ENCODE results near the gene SMG1. TPM values are rescaled to one million over a fixed set of nuclear protein-coding genes. Genes with fewer than 3 reads are reported as not detected.

Gene SMG1
- total RNA-seq, 2 donors from 2014 or later: 100 to 113 TPM

GRCh38 chr16:18953547-18953946 is 27.3 kb upstream of the SMG1 start:
- H3K9ac ChIP-seq (ENCODE audit: extremely low read depth, low read length, poor library complexity, severe bottlenecking): no peak overlapping the region
- Mint-ChIP-seq H3K27me3 (ENCODE audit: insufficient read depth) (no peaks in the 10 kb centered on the region), H3K4me3 (no peak overlapping the region), H3K27ac (no peak overlapping the region), H3K36me3 (ENCODE audit: low read depth) (no peaks in the 10 kb centered on the region), H3K9me3 (no peaks in the 10 kb centered on the region), H3K4me1 (no peaks in the 10 kb centered on the region)
- no peak for TF ChIP-seq CTCF (conservative IDR thresholded peaks at IDR 0.05)
- H3K36me3 ChIP-seq (ENCODE audit: control insufficient read depth, insufficient read depth, low read length): no peaks in the 10 kb centered on the region
- H3K4me3 ChIP-seq (ENCODE audit: low read length): no peak overlapping the region
- no peak for DNase-seq
- no peak overlapping the region for H3K27ac ChIP-seq (ENCODE audit: low read depth, low read length)
- H3K9me3 ChIP-seq (ENCODE audit: control insufficient read depth, low read length): no peaks in the 10 kb centered on the region
- H3K27me3 ChIP-seq (ENCODE audit: control insufficient read depth, insufficient read depth, low read length, poor library complexity, severe bottlenecking): no peaks in the 10 kb centered on the region
- H3K4me1 ChIP-seq (ENCODE audit: control insufficient read depth, insufficient read depth, low read length): no peaks in the 10 kb centered on the region

GRCh38 chr16:18950469-18951185 is 24.4 kb upstream of the SMG1 start:
- no peak overlapping the region for H3K9ac ChIP-seq (ENCODE audit: extremely low read depth, low read length, poor library complexity, severe bottlenecking)
- no peaks in the 10 kb centered on the region for H3K36me3 Mint-ChIP-seq (ENCODE audit: low read depth)
- H3K4me1 ChIP-seq (ENCODE audit: control insufficient read depth, insufficient read depth, low read length): no peaks in the 10 kb centered on the region
- no peaks in the 10 kb centered on the region for H3K27me3 ChIP-seq (ENCODE audit: control insufficient read depth, insufficient read depth, low read length, poor library complexity, severe bottlenecking)
- TF ChIP-seq CTCF (conservative IDR thresholded peaks at IDR 0.05): no peak
- H3K4me3 ChIP-seq (ENCODE audit: low read length): no peak overlapping the region
- no peaks in the 10 kb centered on the region for H3K4me1 Mint-ChIP-seq
- H3K9me3 Mint-ChIP-seq: no peaks in the 10 kb centered on the region
- WGBS, 2 experiments (ENCODE audit: insufficient coverage in 1 of 2, insufficient read length in 1 of 2): 91 to 95% methylated on average over 5 to 9 of the region's 11 CpGs
- H3K9me3 ChIP-seq (ENCODE audit: control insufficient read depth, low read length): no peaks in the 10 kb centered on the region
- DNase-seq: no peak
- H3K27ac Mint-ChIP-seq: no peak overlapping the region
- no peaks in the 10 kb centered on the region for H3K36me3 ChIP-seq (ENCODE audit: control insufficient read depth, insufficient read depth, low read length)
- H3K27me3 Mint-ChIP-seq (ENCODE audit: insufficient read depth): no peaks in the 10 kb centered on the region
- no peak overlapping the region for H3K27ac ChIP-seq (ENCODE audit: low read depth, low read length)
- H3K4me3 Mint-ChIP-seq: no peak overlapping the region

GRCh38 chr16:18948372-18949020 is 22.3 kb upstream of the SMG1 start:
- Histone ChIP-seq H3K4me1 (ENCODE audit: control insufficient read depth, insufficient read depth, low read length) (no peaks in the 10 kb centered on the region), H3K4me3 (ENCODE audit: low read length) (no peak overlapping the region), H3K27me3 (ENCODE audit: control insufficient read depth, insufficient read depth, low read length, poor library complexity, severe bottlenecking) (no peaks in the 10 kb centered on the region), H3K9me3 (ENCODE audit: control insufficient read depth, low read length) (no peaks in the 10 kb centered on the region), H3K36me3 (ENCODE audit: control insufficient read depth, insufficient read depth, low read length) (no peaks in the 10 kb centered on the region), H3K27ac (ENCODE audit: low read depth, low read length) (no peak overlapping the region), H3K9ac (ENCODE audit: extremely low read depth, low read length, poor library complexity, severe bottlenecking) (no peak overlapping the region)
- Mint-ChIP-seq H3K27ac (no peak overlapping the region), H3K36me3 (ENCODE audit: low read depth) (no peaks in the 10 kb centered on the region), H3K27me3 (ENCODE audit: insufficient read depth) (no peaks in the 10 kb centered on the region), H3K9me3 (no peaks in the 10 kb centered on the region), H3K4me1 (peaks cover 2% of the 10 kb centered on the region), H3K4me3 (no peak overlapping the region)
- 71 to 96% methylated on average over 4 to 8 of the region's 9 CpGs for WGBS, 2 experiments (ENCODE audit: insufficient coverage in 1 of 2, insufficient read length in 1 of 2)
- TF ChIP-seq CTCF (conservative IDR thresholded peaks at IDR 0.05): no peak
- no peak for DNase-seq

Measured in endodermal cell (in vitro differentiated cells).